Measurements from ENCODE around the gene STAT1. TPM values are rescaled to one million over a fixed set of nuclear protein-coding genes. Genes with fewer than 3 reads are reported as not detected.

Gene STAT1
- total and polyA plus RNA-seq, 10 of the 15 experiments (the other 5 are each of a cell fraction or from before 2014, with no cell fraction given) = 81.8 to 398 (median 307) TPM

- no peak for TF ChIP-seq ETV6 (conservative IDR thresholded peaks at IDR 0.05 in 1 of 2, IDR thresholded peaks at IDR 0.05 in 1 of 2; ENCODE audit: borderline replicate concordance in 1 of 2, low read depth in 1 of 2)
- TF ChIP-seq SIX5 (IDR thresholded peaks at IDR 0.05; ENCODE audit: low read depth, low read length, severe bottlenecking) = no peak
These were observed 66.8 kb downstream of the STAT1 start (continued) for GRCh38 chr2:190947141-190947540.

GRCh38 chr2:190943706-190944105, 70.3 kb downstream of the STAT1 start:
- WGBS (ENCODE audit: insufficient coverage, insufficient replicate concordance, low lambda C conversion rate, missing lambda C conversion rate) = 23% methylated on average over 2 of the region's 2 CpGs
- no peaks in the 10 kb centered on the region for H3K9me3 ChIP-seq (replicated peaks; ENCODE audit: control insufficient read depth, insufficient read depth, low read length)
- RAD21 ChIA-PET (ENCODE audit: unreplicated experiment) = no interaction called here
- no peak overlapping the region for H3K4me3 ChIP-seq
- H3K27ac ChIP-seq (ENCODE audit: control insufficient read depth, insufficient read depth) = no peak overlapping the region
- no peak overlapping the region for H3K4me2 ChIP-seq (ENCODE audit: control insufficient read depth, insufficient read depth)
- CTCF ChIA-PET = no interaction called here
- H2AFZ ChIP-seq (ENCODE audit: control insufficient read depth, low read depth, low read length) = no peak overlapping the region
- no peaks in the 10 kb centered on the region for H3K27me3 ChIP-seq (replicated peaks in 1 of 2; ENCODE audit: control insufficient read depth in 2 of 2, insufficient read depth in 2 of 2, low read length in 1 of 2)
- SMC1A ChIA-PET (ENCODE audit: uncharacterized antibody, unreplicated experiment) = interaction anchor here (1.1 kb wide), 1 partner anchor 93 kb away, joined by 3 read pairs; no protein-coding TSS in a partner anchor
- H3K79me2 ChIP-seq (ENCODE audit: control insufficient read depth, insufficient read depth, low read length) = no peaks in the 10 kb centered on the region
- no peak overlapping the region for H3K9ac ChIP-seq (ENCODE audit: control insufficient read depth, insufficient read depth, low read length)
- POLR2A ChIA-PET = no interaction called here
- ATAC-seq (no peak), DNase-seq (ENCODE audit: low read depth, low spot score) (no peak), FAIRE-seq (no peak)
- no TSS peak for BruUV-seq (replicated peaks)
- intact Hi-C loops (cut with micrococcal nuclease; ENCODE audit: unreplicated experiment) (no loop called here), in situ Hi-C loops (cut with MboI) (no loop called here)
- TF ChIP-seq ZNF24 (IDR thresholded peaks at IDR 0.05) = no peak
- no peak for TF ChIP-seq BACH1 (IDR thresholded peaks at IDR 0.05; ENCODE audit: borderline replicate concordance)
- no peak for TF ChIP-seq LARP7 (IDR thresholded peaks at IDR 0.05)
- TF ChIP-seq POU2F2 (IDR thresholded peaks at IDR 0.05; ENCODE audit: borderline replicate concordance, low read depth, low read length) = no peak
- TF ChIP-seq, protein P1, sequence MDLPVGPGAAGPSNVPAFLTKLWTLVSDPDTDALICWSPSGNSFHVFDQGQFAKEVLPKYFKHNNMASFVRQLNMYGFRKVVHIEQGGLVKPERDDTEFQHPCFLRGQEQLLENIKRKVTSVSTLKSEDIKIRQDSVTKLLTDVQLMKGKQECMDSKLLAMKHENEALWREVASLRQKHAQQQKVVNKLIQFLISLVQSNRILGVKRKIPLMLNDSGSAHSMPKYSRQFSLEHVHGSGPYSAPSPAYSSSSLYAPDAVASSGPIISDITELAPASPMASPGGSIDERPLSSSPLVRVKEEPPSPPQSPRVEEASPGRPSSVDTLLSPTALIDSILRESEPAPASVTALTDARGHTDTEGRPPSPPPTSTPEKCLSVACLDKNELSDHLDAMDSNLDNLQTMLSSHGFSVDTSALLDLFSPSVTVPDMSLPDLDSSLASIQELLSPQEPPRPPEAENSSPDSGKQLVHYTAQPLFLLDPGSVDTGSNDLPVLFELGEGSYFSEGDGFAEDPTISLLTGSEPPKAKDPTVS (IDR thresholded peaks at IDR 0.05; ENCODE audit: low read depth, low read length) = no peak
- no peak for TF ChIP-seq ATF7 (IDR thresholded peaks at IDR 0.05; ENCODE audit: low read depth)
- no peak for TF ChIP-seq E4F1 (IDR thresholded peaks at IDR 0.05; ENCODE audit: borderline replicate concordance, partially characterized antibody)
- TF ChIP-seq FOXK2 (IDR thresholded peaks at IDR 0.05) = no peak
- TF ChIP-seq RAD21 (IDR thresholded peaks at IDR 0.05; ENCODE audit: insufficient read depth, low read depth, low read length) = no peak
- TF ChIP-seq ASH2L (IDR thresholded peaks at IDR 0.05; ENCODE audit: borderline replicate concordance, low read depth) = no peak
- no peak for TF ChIP-seq ATF2 (IDR thresholded peaks at IDR 0.05; ENCODE audit: low read length)
- H3K4me1 ChIP-seq (ENCODE audit: control insufficient read depth, insufficient read depth, low read length) = peaks cover 5% of the 10 kb centered on the region; the same call in 1 of the 2 replicates
- H3K36me3 ChIP-seq (ENCODE audit: control insufficient read depth in 2 of 2, insufficient read depth in 2 of 2, low read length in 1 of 2) = no peaks in the 10 kb centered on the region
- H4K20me1 ChIP-seq (ENCODE audit: control insufficient read depth, insufficient read depth) = no peaks in the 10 kb centered on the region

Measured in GM12878 (cell line).